ENCODE measurements around the gene ATP8A2.
"Not testable (repeated sequence)": the region's sequence is repeated elsewhere in the genome, so short reads cannot be mapped to it uniquely, and the experiment has no call there.

Gene ATP8A2

GRCh38 chr13:26058704-26059103, 686.9 kb downstream of the ATP8A2 start:
- DNase-seq: no peak

- no peak for DNase-seq
Measured at GRCh38 chr13:26060357-26060756, 688.6 kb downstream of the ATP8A2 start.

- no peak for DNase-seq
Measured at GRCh38 chr13:26061256-26061655, 689.5 kb downstream of the ATP8A2 start.

GRCh38 chr13:26061947-26062346, 690.2 kb downstream of the ATP8A2 start:
- peak; percentile 41 for DNase-seq

- DNase-seq: peak; percentile 89
Measured at GRCh38 chr13:26062853-26063444, 691.2 kb downstream of the ATP8A2 start.

GRCh38 chr13:26066492-26066891, 694.7 kb downstream of the ATP8A2 start:
- DNase-seq: not testable (repeated sequence)

- DNase-seq: no peak
Measured at GRCh38 chr13:26067601-26068000, 695.8 kb downstream of the ATP8A2 start.

- DNase-seq: not testable (repeated sequence)
Measured at GRCh38 chr13:26068372-26068771, 696.6 kb downstream of the ATP8A2 start.

- DNase-seq: not testable (repeated sequence)
Measured at GRCh38 chr13:26069642-26070041, 697.9 kb downstream of the ATP8A2 start.

GRCh38 chr13:26071691-26072090, 699.9 kb downstream of the ATP8A2 start:
- no peak for DNase-seq

- DNase-seq: peak; percentile 42
Measured at GRCh38 chr13:26072335-26072734, 700.6 kb downstream of the ATP8A2 start.

- peak; percentile 39 for DNase-seq
Measured at GRCh38 chr13:26074706-26075105, 702.9 kb downstream of the ATP8A2 start.

Measured in eye (tissue), 1 donor.